ENCODE measurements around the gene IL36G.

Gene IL36G

GRCh38 chr2:112941753-112942653 lies 35.8 kb upstream of the IL36G start:
- peak; percentile 98 for TF ChIP-seq CTCF (conservative IDR thresholded peaks at IDR 0.05; ENCODE audit: low read length)
- peak; percentile 69 for DNase-seq (ENCODE audit: low read depth)
- no peak overlapping the region for H3K4me3 ChIP-seq (ENCODE audit: low read length)

DNA sequence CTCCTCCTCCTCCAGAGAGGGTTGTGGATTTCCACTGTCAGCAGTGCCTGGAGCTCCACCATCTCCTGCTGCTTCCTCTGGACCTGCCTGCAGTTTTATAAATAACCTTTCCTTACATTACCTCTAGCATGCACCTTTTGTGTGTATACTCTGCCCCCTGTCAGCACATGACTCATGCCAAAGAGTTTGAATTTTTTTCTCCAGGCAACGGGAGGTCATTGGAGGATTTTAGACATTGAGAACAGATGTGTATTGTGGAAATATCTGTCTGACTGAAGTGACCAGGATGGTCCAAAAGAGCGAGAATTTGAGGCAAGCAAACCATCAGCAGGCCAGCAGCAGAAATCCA lies 35.2 kb upstream of the IL36G start:
- H3K4me3 ChIP-seq (ENCODE audit: low read length), result no peak overlapping the region
- no peak for TF ChIP-seq CTCF (conservative IDR thresholded peaks at IDR 0.05; ENCODE audit: low read length)
- no peak for DNase-seq (ENCODE audit: low read depth)

- H3K4me3 ChIP-seq (ENCODE audit: low read length), result no peak overlapping the region
- no peak for DNase-seq (ENCODE audit: low read depth)
- TF ChIP-seq CTCF (conservative IDR thresholded peaks at IDR 0.05; ENCODE audit: low read length), result no peak
These were observed 32.8 kb upstream of the IL36G start for GRCh38 chr2:112944971-112945370.

DNA sequence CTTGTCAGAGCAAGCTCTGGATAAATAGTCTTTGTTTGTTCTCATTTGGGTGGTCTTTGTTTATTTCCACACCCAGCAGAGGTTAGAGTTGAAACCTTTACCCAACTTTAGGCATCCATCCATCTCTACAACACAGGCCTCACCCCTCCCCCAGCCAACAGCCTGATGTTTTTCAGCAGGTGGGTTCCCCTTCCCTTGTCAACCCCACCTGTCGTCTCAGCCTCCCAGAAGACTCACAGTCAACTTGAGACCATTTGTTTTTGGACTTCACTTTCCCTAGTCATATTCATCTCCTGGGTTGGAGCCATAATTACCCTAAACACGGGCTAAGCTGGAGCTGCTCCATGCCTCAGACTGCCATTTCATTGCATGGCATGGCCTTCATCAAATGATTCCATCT lies 31.7 kb upstream of the IL36G start:
- no peak for DNase-seq (ENCODE audit: low read depth)
- no peak for TF ChIP-seq CTCF (conservative IDR thresholded peaks at IDR 0.05; ENCODE audit: low read length)
- H3K4me3 ChIP-seq (ENCODE audit: low read length), result no peak overlapping the region

DNA sequence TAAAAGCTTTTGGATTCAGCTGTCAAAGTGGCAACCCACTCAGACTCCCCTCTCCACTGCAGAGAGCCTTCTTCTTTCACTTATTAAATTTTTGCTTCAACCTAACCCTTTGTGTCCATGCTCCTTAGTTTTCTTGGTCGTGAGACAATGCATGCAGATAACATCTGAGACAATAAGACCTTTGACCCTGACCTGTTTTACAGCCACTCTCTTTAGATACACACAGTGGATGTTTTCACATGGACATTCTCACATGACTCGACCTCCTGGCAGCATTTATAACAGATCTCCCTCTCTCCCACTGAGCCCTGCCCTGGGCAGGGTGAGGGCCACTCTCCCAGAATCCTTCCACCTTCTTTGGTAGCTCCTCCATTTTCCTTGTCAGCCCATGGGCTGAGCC lies 30.4 kb upstream of the IL36G start:
- H3K4me3 ChIP-seq (ENCODE audit: low read length), result no peak overlapping the region
- TF ChIP-seq CTCF (conservative IDR thresholded peaks at IDR 0.05; ENCODE audit: low read length), result no peak
- DNase-seq (ENCODE audit: low read depth), result no peak

DNA sequence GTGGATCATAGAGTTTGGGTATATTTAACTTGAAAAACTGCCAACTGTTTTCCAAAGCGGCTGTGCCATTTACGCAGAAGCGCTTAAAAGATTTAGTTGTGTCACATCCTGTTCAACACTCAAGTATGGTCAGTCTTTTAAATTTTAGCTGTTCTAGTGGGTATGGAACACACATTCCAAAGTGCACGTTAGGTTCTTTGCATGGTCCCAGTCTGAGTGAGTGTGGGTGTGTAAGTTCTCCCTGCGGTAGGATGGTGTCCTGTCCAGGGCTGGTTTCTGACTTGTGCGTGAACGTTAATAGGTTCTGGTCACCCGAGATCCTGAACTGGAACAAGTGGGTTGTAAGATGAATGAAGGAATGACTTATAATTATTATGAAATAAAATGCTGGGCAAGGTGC lies 28.4 kb upstream of the IL36G start:
- TF ChIP-seq CTCF (conservative IDR thresholded peaks at IDR 0.05; ENCODE audit: low read length), result no peak
- no peak overlapping the region for H3K4me3 ChIP-seq (ENCODE audit: low read length)

DNA sequence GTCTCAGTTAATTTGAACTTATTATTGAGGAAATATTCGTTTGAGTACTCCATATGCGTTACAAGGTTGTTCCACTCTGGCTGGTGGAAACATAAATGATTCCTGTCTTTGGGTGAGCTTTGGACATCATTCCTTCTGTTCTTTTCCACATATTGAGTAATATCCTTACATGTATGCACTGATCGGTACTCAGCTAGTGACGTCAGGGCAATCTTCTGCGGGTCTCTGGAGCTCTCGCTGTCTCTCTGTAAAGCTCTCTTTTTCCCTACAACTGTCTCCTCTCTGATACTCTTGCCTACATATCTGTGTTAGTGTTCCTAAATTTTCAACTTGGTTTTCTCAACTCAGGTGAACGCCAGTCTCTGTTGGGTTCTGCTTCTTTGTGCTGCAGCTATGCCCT lies 23.4 kb upstream of the IL36G start:
- no peak for DNase-seq (ENCODE audit: low read depth)
- TF ChIP-seq CTCF (conservative IDR thresholded peaks at IDR 0.05; ENCODE audit: low read length), result no peak
- H3K4me3 ChIP-seq (ENCODE audit: low read length), result no peak overlapping the region

More for the DNA sequence above, 28.4 kb upstream of the IL36G start:
- DNase-seq (ENCODE audit: low read depth), result no peak

Data from AG10803 (cell line).